Measurements from ENCODE around the gene ATP8A1. TPM values are rescaled to one million over a fixed set of nuclear protein-coding genes. Genes with fewer than 3 reads are reported as not detected.

The ATP8A1 gene
- total and polyA plus RNA-seq, 2 of the 8 experiments (the other 6 are each of a cell fraction or from before 2014, with no cell fraction given) = 3.7 to 14.9 TPM

DNA sequence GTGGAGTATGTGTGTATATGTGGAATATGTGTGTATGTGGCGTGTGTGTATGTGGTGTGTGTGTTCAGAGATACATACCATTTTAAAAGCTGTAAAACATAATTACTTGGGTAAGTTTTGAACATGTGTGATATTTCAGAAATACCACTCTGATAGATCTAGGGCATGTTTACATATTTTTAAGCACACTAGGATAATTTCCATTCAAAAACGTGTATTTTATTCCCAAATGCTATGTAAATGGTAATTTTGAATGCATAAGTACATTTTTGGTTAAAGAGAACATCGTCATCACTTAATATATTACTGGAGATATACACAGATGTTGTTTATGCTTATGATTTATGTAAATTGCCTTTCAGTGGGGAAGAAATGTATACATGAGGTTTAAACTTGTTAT, 294.3 kb downstream of the ATP8A1 start (continued):
- TF ChIP-seq, protein P1, sequence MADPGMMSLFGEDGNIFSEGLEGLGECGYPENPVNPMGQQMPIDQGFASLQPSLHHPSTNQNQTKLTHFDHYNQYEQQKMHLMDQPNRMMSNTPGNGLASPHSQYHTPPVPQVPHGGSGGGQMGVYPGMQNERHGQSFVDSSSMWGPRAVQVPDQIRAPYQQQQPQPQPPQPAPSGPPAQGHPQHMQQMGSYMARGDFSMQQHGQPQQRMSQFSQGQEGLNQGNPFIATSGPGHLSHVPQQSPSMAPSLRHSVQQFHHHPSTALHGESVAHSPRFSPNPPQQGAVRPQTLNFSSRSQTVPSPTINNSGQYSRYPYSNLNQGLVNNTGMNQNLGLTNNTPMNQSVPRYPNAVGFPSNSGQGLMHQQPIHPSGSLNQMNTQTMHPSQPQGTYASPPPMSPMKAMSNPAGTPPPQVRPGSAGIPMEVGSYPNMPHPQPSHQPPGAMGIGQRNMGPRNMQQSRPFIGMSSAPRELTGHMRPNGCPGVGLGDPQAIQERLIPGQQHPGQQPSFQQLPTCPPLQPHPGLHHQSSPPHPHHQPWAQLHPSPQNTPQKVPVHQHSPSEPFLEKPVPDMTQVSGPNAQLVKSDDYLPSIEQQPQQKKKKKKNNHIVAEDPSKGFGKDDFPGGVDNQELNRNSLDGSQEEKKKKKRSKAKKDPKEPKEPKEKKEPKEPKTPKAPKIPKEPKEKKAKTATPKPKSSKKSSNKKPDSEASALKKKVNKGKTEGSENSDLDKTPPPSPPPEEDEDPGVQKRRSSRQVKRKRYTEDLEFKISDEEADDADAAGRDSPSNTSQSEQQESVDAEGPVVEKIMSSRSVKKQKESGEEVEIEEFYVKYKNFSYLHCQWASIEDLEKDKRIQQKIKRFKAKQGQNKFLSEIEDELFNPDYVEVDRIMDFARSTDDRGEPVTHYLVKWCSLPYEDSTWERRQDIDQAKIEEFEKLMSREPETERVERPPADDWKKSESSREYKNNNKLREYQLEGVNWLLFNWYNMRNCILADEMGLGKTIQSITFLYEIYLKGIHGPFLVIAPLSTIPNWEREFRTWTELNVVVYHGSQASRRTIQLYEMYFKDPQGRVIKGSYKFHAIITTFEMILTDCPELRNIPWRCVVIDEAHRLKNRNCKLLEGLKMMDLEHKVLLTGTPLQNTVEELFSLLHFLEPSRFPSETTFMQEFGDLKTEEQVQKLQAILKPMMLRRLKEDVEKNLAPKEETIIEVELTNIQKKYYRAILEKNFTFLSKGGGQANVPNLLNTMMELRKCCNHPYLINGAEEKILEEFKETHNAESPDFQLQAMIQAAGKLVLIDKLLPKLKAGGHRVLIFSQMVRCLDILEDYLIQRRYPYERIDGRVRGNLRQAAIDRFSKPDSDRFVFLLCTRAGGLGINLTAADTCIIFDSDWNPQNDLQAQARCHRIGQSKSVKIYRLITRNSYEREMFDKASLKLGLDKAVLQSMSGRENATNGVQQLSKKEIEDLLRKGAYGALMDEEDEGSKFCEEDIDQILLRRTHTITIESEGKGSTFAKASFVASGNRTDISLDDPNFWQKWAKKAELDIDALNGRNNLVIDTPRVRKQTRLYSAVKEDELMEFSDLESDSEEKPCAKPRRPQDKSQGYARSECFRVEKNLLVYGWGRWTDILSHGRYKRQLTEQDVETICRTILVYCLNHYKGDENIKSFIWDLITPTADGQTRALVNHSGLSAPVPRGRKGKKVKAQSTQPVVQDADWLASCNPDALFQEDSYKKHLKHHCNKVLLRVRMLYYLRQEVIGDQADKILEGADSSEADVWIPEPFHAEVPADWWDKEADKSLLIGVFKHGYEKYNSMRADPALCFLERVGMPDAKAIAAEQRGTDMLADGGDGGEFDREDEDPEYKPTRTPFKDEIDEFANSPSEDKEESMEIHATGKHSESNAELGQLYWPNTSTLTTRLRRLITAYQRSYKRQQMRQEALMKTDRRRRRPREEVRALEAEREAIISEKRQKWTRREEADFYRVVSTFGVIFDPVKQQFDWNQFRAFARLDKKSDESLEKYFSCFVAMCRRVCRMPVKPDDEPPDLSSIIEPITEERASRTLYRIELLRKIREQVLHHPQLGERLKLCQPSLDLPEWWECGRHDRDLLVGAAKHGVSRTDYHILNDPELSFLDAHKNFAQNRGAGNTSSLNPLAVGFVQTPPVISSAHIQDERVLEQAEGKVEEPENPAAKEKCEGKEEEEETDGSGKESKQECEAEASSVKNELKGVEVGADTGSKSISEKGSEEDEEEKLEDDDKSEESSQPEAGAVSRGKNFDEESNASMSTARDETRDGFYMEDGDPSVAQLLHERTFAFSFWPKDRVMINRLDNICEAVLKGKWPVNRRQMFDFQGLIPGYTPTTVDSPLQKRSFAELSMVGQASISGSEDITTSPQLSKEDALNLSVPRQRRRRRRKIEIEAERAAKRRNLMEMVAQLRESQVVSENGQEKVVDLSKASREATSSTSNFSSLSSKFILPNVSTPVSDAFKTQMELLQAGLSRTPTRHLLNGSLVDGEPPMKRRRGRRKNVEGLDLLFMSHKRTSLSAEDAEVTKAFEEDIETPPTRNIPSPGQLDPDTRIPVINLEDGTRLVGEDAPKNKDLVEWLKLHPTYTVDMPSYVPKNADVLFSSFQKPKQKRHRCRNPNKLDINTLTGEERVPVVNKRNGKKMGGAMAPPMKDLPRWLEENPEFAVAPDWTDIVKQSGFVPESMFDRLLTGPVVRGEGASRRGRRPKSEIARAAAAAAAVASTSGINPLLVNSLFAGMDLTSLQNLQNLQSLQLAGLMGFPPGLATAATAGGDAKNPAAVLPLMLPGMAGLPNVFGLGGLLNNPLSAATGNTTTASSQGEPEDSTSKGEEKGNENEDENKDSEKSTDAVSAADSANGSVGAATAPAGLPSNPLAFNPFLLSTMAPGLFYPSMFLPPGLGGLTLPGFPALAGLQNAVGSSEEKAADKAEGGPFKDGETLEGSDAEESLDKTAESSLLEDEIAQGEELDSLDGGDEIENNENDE (IDR thresholded peaks at IDR 0.05; ENCODE audit: insufficient replicate concordance, low read length) = no peak
- TF ChIP-seq SIX5 (IDR thresholded peaks at IDR 0.05; ENCODE audit: low read depth, low read length) (no peak), MAFK (IDR thresholded peaks at IDR 0.05; ENCODE audit: low read depth, low read length) (no peak), EGR1 (IDR thresholded peaks at IDR 0.05; ENCODE audit: borderline replicate concordance, low read depth, low read length) (no peak), ZNF274 (IDR thresholded peaks at IDR 0.05; ENCODE audit: borderline replicate concordance, extremely low read depth, low read length) (no peak), SIN3A (conservative IDR thresholded peaks at IDR 0.05 in 1 of 2, IDR thresholded peaks at IDR 0.05 in 1 of 2; ENCODE audit: low read depth in 1 of 2, low read length in 2 of 2) (no peak), SP2 (IDR thresholded peaks at IDR 0.05; ENCODE audit: low read length) (no peak), CHD1 (IDR thresholded peaks at IDR 0.05; ENCODE audit: low read depth, low read length) (no peak), POLR2AphosphoS5 (IDR thresholded peaks at IDR 0.05; ENCODE audit: low read depth, low read length) (no peak), JUND (IDR thresholded peaks at IDR 0.05; ENCODE audit: low read length) (no peak)
